HG03066 (cell line): ENCODE results near the gene SNRPD1.
"Not testable (repeated sequence)": the region's sequence is repeated elsewhere in the genome, so short reads cannot be mapped to it uniquely, and the experiment has no call there.

Experiments
- ATAC-seq: cut with Tn5 transposase; IDR thresholded peaks from one replicate; pipeline ENCODE4 v1.9.1; 2021; ENCODE audit warnings: low read depth; ENCODE audit not compliant: unreplicated experiment

SNRPD1 gene

DNA sequence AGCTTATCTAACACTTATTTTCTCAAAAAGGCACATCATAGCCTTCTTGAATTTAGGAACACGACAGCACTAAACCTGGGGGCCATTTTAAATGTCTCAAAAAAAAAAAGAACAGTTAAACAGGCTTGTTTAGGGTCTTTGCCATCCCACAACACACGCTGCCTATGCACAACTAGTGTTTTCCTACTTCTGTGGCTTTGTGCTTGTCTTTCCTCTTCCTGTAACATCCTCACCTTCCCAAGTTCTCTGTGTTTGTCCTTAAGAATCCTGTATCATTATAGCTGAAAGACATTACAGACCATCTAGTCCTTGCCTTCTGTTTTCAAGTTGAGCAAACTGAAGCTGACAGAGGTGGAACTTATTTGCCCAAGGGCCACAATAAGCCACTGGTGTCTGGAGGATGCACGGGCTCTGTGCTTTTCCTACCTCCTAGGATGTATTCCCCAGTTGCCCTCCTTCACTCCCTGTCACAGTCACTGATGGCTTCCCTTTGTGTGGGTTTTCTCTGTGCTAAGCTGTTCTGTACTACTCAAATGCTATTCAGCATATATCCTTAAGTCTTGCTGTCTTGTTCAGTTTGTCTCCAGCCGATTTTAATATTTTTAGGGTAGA is 22.6 kb downstream of the SNRPD1 start:
- ATAC-seq: no peak

DNA sequence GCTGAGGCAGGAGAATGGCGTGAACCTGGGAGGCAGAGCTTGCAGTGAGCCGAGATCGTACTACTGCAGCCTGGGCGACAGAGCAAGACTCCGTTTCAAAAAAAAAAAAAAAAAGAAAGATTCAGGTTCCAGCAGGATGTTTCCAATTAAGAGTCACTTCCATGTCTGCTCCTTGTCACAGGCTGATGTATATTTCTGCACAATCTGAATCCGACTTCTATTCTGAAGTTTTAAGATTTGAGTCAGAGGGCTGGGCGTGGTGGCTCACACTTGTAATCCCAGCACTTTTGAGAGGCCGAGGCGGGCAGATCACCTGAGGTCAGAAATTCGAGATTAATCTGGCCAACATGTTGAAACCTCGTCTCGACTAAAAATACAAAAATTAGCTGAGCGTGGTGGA is 24.7 kb downstream of the SNRPD1 start:
- ATAC-seq: no peak

DNA sequence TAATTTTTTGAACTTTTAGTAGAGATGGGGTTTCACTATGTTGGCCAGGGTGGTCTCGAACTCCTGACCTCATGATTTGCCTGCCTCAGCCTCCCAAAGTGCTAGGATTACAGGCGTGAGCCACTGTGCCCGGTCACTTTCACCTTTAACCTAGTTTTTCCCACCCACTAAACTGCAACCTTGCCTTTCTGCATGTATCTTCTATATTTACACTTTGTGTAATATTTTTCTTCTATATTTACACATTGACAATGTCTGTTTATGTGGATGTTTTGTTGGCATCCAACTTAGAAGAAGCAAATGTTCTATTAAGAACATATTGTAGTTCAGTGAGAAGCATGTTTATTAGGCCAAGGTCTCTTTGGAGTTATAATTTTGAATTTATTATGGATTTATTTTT is 26.7 kb downstream of the SNRPD1 start:
- ATAC-seq: no peak

DNA sequence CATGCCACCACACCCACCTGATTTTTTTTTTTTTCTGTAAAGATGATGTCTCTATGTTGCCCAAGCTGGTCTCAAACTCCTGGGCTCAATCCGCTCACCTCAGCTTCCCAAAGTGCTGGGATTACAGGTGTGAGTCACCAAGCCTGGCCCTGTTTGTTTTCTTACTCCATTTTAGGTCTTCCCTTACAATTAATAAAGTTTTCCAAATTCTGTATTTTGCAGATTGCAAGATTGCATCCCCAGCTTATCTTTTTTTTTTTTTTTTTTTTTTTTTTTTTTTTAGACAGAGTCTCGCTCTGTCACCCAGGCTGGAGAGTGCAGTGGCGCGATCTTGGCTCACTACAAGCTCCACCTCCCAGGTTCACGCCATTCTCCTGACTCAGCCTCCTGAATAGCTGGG is 28.3 kb downstream of the SNRPD1 start:
- ATAC-seq: not testable (repeated sequence)

DNA sequence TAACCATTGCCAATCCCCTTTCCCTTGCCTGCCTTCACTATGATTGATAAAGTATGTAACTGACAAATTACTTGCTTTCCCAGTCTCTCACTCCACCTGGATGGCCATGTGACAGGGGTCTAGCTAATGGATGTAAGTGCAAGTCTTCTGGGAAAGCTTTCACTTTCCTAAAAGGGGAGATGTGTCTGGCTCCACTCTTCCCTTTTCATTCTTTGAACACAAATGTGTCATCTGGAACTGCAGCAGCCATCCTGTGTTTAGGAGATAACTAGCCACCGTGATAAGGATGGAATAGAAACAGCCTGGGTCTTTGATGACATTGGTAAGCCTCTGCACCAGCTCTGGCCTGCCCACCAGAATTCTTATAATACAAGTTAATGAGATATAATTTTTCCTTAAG is 38.2 kb downstream of the SNRPD1 start:
- no peak for ATAC-seq

DNA sequence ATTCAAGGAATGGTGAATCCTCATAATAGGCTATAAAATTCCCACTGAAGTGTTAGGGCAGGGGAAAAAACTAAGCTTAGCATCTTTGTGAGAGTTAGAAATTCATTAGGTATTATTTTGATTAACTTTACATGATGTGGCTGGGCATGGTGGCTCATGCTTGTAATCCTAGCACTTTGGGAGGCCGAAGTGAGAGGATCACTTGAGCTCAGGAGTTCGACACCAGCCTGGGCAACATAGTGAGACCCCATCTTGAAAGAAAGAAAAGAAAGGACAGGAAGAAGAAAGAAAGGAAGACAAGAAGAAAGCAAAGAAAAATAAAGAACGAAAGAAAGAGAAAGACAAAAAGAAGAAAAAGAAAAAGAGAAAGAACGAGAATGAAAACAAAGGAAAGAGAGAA is 40.0 kb downstream of the SNRPD1 start:
- no peak for ATAC-seq

DNA sequence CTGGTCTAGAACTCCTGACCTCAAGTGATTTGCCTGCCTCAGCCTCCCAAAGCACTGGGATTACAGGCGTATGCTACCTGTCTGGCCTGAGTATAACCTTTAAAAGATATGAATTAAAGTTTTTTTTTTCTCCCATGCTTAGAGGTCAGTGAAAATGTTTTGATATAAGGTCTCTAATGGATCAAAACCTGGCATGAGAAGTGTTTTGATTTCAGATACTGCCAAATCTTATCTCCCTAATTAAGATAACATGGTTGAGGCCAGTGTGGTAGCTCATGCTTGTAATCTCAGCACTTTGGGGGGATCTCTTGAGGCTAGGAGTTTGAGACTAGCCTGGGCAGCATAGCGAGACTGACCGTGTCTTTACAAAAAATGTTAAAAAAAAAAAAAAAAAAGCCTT is 41.2 kb downstream of the SNRPD1 start:
- ATAC-seq: no peak

DNA sequence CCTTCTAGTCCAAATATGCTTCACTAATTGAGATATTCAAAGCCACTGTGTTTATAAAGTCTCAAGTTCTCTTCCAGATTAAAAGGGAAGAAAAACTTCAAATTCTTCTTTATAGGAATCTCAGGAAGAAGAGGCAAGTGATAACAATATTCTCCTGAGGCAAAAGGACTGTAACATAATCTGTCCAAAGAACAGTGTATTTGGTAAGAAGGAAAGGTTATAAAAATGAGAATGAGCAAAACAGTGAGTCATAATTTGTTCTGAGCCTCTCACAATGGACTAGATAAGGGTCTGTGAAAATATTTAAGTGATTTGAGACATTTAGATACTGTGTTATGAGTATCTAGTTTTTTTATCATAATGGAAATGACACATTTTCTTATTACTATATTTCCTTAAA is 44.3 kb downstream of the SNRPD1 start:
- no peak for ATAC-seq

DNA sequence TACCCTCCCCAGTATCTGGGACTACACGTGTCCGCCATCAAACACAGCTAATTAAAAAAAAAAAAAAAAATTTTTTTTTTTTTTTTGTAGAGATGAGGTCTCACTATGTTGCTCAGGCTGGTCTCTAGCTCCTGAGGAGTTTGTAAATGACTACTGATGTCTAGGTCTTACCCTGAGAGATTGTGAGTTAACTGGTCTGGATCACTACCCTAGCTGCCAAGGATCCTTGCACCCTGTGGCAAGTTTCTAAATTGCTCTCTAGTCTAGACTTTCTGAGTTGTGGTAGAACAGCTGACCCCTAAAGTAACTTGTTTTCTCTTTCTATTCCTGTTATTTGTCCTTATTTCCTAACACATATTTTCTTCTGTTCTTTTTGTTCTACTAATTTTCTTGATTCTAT is 48.0 kb downstream of the SNRPD1 start:
- ATAC-seq: no peak

DNA sequence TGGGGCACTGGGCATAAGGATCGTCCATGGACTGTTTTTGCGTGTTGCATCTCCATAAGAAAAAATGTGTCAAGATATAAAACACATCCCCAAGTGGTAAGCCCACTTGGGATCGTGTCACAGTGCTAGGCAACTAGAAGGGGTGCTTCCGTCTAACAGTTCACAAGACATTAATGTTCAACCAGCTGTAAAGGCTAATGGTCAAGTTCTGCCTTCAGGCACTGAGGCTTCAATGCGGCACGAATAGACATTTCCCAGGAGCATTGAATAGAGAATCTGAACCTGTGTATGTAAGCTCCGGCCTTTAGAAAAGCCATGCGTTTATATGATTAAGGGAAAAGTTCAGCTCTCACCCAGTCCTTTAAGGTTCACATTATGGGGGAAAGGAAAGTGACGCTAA is 50.5 kb downstream of the SNRPD1 start:
- no peak for ATAC-seq

DNA sequence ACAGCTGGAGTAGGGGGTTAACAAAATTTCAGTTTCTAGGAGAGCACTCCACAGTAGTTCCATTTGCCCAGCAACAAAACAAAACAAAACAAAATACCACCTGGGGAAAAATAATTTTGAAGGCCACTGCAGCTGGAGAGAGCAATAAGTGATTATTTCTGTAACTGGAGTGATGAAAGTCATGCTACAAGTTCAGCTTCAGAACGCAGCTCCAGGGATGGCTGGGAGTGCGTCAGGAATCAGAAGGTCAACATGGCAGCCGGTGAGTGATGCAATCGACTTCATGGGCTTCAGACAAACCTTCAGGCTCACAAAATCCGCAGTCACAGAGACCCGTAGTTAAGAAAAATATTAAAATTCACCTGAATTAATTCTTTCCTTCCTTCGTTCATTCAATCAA is 51.5 kb downstream of the SNRPD1 start:
- ATAC-seq: no peak

DNA sequence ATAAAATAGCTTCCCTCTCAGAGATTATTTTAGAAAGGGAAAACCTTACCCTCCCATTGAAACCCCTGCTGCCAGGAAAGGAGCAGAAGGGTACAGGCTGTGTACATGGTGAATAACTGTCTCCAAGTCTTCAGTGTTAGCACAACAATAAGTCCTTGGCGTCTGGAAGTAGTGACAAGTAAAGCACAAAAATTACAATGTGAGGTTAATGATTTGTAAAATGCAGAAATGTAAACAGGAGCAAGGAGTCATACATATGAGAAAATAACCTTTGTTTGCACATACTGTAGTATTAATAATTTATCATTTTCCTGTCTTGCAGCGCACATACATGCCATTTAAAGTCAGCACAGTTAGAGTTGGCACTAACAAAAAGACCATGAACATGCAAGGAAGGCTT is 52.0 kb downstream of the SNRPD1 start:
- ATAC-seq: no peak

DNA sequence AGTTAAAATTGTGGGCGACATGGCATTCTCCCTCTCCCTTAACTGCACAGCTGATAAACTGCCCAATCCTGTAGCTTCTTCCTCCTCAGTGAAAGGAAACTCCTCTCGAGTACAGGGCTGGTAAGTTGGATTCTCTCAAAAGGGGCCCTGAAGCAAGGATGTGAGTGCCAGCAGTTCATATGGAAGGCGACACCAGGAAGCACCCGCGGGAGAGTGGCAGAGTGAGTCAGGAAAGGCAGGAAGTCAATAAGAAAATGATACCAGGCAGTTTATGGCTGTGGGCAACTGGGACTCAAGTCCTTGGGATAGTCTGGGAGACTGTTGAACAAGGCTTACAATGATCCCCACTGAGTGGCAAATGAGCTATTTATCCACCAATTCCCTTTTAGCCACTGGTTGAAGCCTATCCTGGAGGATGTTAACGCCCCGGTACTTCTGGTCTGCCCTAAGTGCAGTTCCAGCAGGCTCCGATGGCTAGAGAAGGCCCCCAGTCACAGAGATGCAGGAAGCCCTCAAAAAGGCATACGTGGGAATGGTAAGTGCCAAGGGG is 57.7 kb downstream of the SNRPD1 start:
- ATAC-seq: no peak

DNA sequence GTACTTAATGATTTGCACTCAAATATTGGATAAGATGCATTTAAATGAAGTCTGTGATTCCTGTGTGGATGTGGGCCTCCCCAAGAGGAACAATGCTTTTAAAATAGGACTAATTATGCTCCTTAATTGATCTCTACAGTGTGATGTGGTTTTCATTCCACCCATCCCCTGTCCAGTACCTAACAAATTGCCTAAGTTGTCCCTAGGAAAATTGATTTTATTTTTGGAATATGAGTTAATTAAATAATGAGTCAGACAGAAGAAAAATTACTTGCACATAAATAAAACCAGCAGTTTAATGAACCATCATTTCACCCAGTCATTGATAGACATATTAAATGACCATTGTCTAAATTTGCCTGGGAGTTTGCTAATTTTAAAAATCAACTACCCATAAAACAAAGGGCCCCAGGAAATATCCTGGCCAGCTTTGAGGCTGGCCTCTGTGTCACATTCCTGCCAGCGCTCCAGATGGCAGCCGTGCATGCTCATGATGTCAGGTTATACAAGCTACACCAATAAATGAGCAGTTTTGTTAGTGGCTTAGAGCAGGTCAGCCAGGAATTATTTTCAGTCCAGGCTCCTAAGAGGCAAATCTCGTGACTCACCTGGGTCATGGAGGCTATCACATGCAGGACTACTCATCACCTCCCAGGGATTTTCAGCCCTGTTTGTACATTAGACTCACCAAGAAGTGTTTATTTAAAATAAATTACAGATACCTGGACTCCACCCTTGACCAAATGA is 60.6 kb downstream of the SNRPD1 start:
- ATAC-seq: no peak

DNA sequence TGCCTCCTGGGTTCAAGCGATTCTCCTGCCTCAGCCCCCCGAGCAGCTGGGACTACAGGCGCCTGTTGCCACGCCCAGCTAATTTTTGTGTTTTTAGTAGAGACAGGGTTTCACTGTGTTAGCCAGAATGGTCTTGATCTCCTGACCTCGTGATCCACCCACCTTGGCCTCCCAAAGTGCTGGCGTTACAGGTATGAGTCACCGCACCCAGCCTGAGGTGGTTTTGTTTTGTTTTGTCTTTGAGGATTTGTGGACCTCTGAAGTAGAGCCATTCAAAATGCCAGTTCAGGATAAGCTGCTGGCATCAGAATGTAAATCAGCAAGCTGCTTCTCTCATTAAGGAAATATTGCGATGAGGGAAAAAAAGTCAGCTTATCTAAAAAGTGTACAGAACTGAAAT is 63.2 kb downstream of the SNRPD1 start:
- ATAC-seq: not testable (repeated sequence)

DNA sequence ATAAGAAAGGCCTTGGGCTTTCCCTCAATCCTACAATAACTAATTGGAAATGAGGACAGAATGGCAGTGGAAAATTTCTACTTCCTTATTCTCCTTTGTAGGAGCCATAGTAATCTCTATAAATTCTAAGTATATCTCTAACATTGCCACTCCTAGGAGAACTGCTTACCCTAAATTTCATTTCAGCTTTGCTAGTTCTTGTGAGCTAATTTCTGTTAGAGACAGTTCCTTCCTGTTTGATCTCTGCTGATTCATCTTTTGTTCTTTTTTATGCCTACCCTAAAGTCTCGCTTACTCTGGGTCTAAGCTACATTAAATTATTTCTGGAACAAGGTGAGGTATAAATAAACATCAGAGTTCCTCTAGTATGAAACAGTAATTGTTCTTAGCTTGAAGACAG is 66.7 kb downstream of the SNRPD1 start:
- ATAC-seq: no peak

DNA sequence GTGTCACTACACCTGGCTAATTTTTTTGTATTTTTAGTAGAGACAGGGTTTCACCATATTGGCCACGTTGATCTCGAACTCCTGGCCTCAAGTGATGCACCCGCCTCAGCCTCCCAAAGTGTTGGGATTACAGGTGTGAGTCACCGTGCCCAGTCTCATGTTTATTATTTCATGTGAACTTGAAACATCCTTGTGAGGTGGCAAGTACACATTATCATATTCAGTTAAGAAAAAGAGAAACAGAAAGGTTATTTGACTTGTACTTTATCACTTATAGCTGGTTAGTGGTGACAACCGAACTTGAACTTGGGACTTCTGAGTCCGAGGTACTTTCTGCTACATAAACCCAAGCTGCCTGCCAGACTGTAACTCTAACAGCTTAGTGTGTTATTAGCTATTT is 68.0 kb downstream of the SNRPD1 start:
- ATAC-seq: no peak

DNA sequence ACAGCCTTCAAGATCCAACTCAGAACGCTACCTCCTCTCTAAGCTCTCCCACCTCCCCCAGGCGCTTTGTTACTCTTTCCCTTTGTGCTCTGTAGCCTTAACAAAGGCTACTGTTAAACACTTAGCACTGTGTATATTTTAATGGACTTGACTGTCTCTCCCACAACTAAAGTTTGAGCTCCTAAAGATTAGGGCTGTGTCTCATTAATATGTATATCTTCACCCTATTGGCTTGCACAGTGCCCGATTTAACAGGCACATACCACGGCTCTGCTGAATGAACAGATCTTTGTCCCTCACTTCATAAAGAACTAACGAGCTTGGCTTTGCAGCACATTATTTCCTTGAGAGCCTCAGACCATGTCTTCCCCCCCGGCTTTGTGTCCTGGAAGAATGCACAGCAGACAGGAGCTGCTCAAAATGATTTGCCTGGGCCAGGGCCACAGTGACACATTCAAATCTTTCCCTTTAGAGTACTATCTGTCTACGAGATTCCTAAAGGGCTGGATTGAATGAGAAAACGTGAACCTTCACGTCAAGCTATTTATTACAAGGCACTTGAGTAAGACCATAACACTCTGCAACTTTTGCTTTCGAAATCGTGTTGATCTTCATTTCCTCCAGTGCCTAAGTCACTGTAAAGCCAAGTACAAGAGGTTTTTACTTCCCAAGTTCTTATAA is 70.4 kb downstream of the SNRPD1 start:
- no peak for ATAC-seq
